Heart right ventricle (tissue), 16 donors: ENCODE results near the gene HOXC13. TPM values are rescaled to one million over a fixed set of nuclear protein-coding genes. Genes with fewer than 3 reads are reported as not detected.

Source experiments
- ATAC-seq, 8 donors: fragments of 200-7000 bp; cut with Tn5 transposase; one replicate each; pipeline ENCODE4 v1.9.1; 2020; ENCODE audit warnings: mild to moderate bottlenecking in 8 of 8, moderate library complexity in 8 of 8, moderate number of reproducible peaks in 1 of 8
- DNase-seq, 2 donors: peaks; one replicate each; pipeline ENCODE4 v3.0.0-alpha.2; 2020
- H3K27ac ChIP-seq, 10 donors: fragments of 200-600 bp; sonication (generic) in 2 of 10; one replicate each; pipeline versions ENCODE4 v1.5.0 to v1.8.0; 2020 to 2022; ENCODE audit warnings: mild to moderate bottlenecking in 3 of 10
- H3K27me3 ChIP-seq, 7 donors: fragments of 200-600 bp; one replicate each; pipeline ENCODE4 v1.8.0; 2021 to 2022; ENCODE audit warnings: mild to moderate bottlenecking in 2 of 7
- H3K36me3 ChIP-seq, 9 donors: fragments of 200-600 bp; sonication (generic) in 1 of 9; one replicate each; pipeline versions ENCODE4 v1.5.0 to v1.8.0; 2020 to 2022; ENCODE audit warnings: mild to moderate bottlenecking in 2 of 9
- H3K4me1 ChIP-seq, 9 donors: fragments of 200-600 bp; sonication (generic) in 1 of 9; one replicate each; pipeline versions ENCODE4 v1.5.0 to v1.8.0; 2020 to 2022; ENCODE audit warnings: mild to moderate bottlenecking in 4 of 9
- H3K4me3 ChIP-seq, 10 donors: fragments of 200-600 bp; sonication (generic) in 2 of 10; one replicate each; pipeline versions ENCODE4 v1.5.0 to v1.8.0; 2020 to 2022; ENCODE audit warnings: mild to moderate bottlenecking in 7 of 10, moderate library complexity in 2 of 10
- H3K9me3 ChIP-seq, 11 donors: fragments of 200-600 bp in 10 of 11; sonication (generic) in 2 of 11; one replicate each; pipeline versions ENCODE4 v1.5.0 to v1.8.0; 2013 to 2022; ENCODE audit warnings: mild to moderate bottlenecking in 2 of 11, control low read depth in 1 of 11, moderate library complexity in 1 of 11
- WGBS, 2 donors: extraction: QIAGEN DNeasy Blood & Tissue Kit; methylation state at CpG; one replicate each; pipeline ENCODE4 v1.1.7; 2013; ENCODE audit warnings: inconsistent platforms in 1 of 2; 5-methylcytosine and 5-hydroxymethylcytosine counted together
- intact Hi-C, 10 donors: fragments of 100-400 bp; cut with DNase I; formaldehyde crosslinking; loops; one replicate each; pipeline versions ENCODE4 v1.11.1 to v1.14.2; 2022
- polyA plus RNA-seq, 2 donors: library from polyadenylated mRNA; stranded (reverse); fragments of 200-250 nt; gene quantifications; one replicate each; pipeline ENCODE4 v1.2.3, GENCODE V29; 2013
- total RNA-seq, 10 donors: library from RNA; stranded (reverse); fragmentation: NEBNext Ultra II Directional in 3 of 10; extraction: Animal tissue kit (Norgen Biotek cat#: 25700) in 3 of 10; gene quantifications; one replicate each; pipeline versions ENCODE4 v1.2.1 to v1.2.4, GENCODE V29; 2021 to 2023
- TF ChIP-seq, protein P1 (sequence below), 9 donors: fragments of 200-600 bp; sonication (generic) in 2 of 9; IDR thresholded peaks; one replicate each; pipeline versions ENCODE4 v1.5.0 to v1.8.0; 2021 to 2022; ENCODE audit warnings: antibody characterized with exemption in 9 of 9, mild to moderate bottlenecking in 5 of 9, moderate library complexity in 1 of 9
- donor health status: Arrhythmogenic right ventricular cardiomyopathy.
- donor health status: ischemic (EF 13 %, LVEDD 7.1; RV severe dilation, severe dysfunction).
- donor health status: healthy with polysubstance abuse.
- donor health status: DM: no; HTN: yes; CAD: no.
- donor health status: DM: no; HTN: no; CAD: no.
- donor health status: ischemic (EF 25% LVEDD 6.9; RV normal size, moderate dysfunction).
- donor health status: ischemic (EF 25% LVEDD 5.7; RV mildly dilated, moderate dysfunction).
- donor health status: healthy.
- donor health status: DM: yes; HTN: yes; CAD: no.
- donor health status: Ischemic cardiomyopathy.
- donor health status: ischemic (EF 35%, LVEDD 5.7; RV mildly dilated, moderate dysfunction).
- donor health status: nonischemic (EF 11% LVEDD 7.7; RV severe dilation, severe dysfunction).
- donor health status: DM: yes; HTN: yes; CAD: no.
- donor health status: PGD.
- donor health status: ischemic (EF 29% LVEDD 5.4; RV normal size, mild dysfunction).
- donor health status: nonischemic (EF 23%, LVEDD 6.1; RV moderate dilation, normal function).

HOXC13 gene
- total and polyA plus RNA-seq, 12 donors, result not detected

DNA sequence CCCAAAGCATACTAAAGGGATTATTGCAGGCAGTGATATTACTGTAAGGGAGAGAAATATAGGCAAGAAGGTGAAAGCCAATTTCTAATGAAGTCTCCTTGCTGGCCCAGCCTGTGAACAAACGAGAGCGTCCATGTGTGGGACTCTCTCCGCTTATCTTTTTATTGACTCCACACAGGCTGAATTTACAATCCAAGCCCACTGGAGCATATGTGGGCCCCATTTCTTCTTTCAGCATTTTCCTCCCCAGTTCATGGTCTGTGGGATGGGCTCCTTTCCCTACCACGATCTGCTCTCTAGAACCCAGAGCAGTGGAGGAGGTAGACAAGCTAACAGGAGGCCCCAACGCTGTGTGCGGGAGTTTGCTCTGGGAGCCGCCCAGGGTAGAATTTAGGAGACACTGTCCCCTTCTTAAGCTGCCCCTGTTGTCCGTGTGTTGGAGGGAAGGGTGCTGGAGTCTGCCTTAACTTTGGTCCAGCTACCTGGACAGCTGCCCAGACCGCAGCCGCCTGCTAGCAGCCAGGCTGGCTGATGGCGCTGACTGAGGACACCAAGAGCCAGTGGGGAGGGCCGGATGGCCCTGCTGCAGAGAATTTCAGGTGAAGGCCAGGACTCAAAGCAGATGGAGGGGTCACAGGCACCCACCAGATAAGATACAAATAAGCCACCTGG is 31.1 kb downstream of the HOXC13 start:
- no peak for ATAC-seq
- H3K27me3 ChIP-seq, result peaks cover 69 to 100% (median 100%) of the 10 kb centered on the region in 7 donors
- 12 to 17% methylated on average over 12 of the region's 12 CpGs for WGBS, 2 donors

DNA sequence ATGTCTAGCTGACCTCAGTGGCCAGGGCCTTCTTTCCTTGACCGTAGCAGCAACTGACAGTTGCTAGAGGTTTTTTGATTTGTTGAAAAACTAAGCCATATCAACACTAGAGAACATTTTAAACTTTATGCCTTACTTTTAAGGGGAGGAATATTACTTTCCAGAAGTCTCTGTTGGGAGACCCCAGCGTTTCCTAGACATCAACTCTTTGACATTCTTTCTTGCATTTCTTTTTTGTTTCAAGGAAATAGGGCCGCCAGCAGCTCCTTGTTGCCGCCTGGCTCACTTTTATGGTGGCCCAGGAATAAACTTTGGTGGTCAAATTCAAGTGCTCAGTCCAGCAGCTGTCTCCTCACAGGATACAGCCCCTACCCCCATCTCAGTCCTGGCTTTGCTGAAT is 31.8 kb downstream of the HOXC13 start:
- H3K4me1 ChIP-seq, result peaks cover 2 to 39% (median 16%) of the 10 kb centered on the region in 9 donors
- H3K27ac ChIP-seq, result no peak overlapping the region
- H3K27me3 ChIP-seq, result peaks cover 70 to 100% (median 100%) of the 10 kb centered on the region in 7 donors
- no peak for DNase-seq
- intact Hi-C loops, result no loop called here
- TF ChIP-seq, protein P1, sequence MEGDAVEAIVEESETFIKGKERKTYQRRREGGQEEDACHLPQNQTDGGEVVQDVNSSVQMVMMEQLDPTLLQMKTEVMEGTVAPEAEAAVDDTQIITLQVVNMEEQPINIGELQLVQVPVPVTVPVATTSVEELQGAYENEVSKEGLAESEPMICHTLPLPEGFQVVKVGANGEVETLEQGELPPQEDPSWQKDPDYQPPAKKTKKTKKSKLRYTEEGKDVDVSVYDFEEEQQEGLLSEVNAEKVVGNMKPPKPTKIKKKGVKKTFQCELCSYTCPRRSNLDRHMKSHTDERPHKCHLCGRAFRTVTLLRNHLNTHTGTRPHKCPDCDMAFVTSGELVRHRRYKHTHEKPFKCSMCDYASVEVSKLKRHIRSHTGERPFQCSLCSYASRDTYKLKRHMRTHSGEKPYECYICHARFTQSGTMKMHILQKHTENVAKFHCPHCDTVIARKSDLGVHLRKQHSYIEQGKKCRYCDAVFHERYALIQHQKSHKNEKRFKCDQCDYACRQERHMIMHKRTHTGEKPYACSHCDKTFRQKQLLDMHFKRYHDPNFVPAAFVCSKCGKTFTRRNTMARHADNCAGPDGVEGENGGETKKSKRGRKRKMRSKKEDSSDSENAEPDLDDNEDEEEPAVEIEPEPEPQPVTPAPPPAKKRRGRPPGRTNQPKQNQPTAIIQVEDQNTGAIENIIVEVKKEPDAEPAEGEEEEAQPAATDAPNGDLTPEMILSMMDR (IDR thresholded peaks at IDR 0.05), result no peak
- no peak for ATAC-seq
- no peaks in the 10 kb centered on the region for H3K9me3 ChIP-seq
- H3K36me3 ChIP-seq, result no peaks in the 10 kb centered on the region
- 15 to 25% methylated on average over 4 of the region's 4 CpGs for WGBS, 2 donors
- no peak overlapping the region for H3K4me3 ChIP-seq

More for the DNA sequence above, 31.1 kb downstream of the HOXC13 start:
- intact Hi-C loops, result no loop called here
- no peak for DNase-seq
- H3K36me3 ChIP-seq, result no peaks in the 10 kb centered on the region
- H3K27ac ChIP-seq, result no peak overlapping the region
- H3K4me3 ChIP-seq, result no peak overlapping the region
- H3K4me1 ChIP-seq, result peaks cover 0 to 31% (median 9%) of the 10 kb centered on the region in 9 donors
- TF ChIP-seq, protein P1 (IDR thresholded peaks at IDR 0.05), result no peak
- H3K9me3 ChIP-seq, result no peaks in the 10 kb centered on the region

DNA sequence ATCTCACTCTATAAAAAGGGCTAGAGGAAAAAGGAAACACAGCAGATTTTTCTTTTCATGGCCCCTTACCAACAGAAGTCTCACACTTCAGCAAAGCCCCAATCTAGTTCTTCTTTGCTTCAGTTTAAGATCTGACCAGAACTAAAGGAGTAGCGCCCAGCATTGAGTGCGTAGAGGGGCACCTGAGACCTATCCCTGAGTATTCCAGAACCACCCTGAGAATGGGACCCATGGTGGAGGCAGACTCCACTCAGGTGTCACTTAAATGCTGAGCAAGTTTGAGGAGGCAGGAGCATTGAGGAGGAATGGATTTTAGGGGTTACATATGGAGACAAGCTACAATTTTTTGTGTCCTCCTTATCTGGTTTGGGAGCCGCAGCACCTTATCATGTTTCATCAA is 32.5 kb downstream of the HOXC13 start:
- intact Hi-C loops, result no loop called here
- TF ChIP-seq, protein P1 (IDR thresholded peaks at IDR 0.05), result no peak
- H3K27me3 ChIP-seq, result peaks cover 72 to 100% (median 100%) of the 10 kb centered on the region in 7 donors

DNA sequence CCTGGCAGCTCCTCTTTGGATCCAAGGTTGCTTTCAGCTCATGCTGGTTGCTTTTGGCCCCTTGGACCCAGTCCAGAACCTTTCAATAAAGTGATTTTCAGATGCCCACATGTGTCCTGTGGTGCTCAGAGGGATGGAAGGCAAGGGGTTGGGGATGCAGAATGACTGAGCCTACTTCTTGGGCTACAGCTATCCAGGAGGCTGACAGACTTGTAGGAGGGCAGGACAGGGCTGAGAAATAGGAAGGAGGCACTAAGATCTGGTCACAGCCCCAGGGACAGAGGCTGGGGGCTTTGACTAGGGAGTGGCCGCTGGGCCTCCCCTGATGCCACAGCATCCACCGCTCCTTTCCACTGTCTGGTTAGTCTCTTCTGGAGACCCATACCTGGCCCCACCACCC is 33.1 kb downstream of the HOXC13 start:
- Histone ChIP-seq H3K27ac (no peak overlapping the region), H3K4me1 (peaks cover 2 to 29% (median 16%) of the 10 kb centered on the region in 9 donors), H3K36me3 (no peaks in the 10 kb centered on the region), H3K9me3 (no peaks in the 10 kb centered on the region), H3K4me3 (no peak overlapping the region), H3K27me3 (peaks cover 74 to 100% (median 100%) of the 10 kb centered on the region in 7 donors)
- intact Hi-C loops, result no loop called here
- 22 to 36% methylated on average over 2 of the region's 2 CpGs for WGBS, 2 donors
- TF ChIP-seq, protein P1 (IDR thresholded peaks at IDR 0.05), result no peak
- no peak for ATAC-seq
- no peak for DNase-seq

More for the DNA sequence above, 32.5 kb downstream of the HOXC13 start:
- no peak overlapping the region for H3K4me3 ChIP-seq
- peaks cover 2 to 35% (median 16%) of the 10 kb centered on the region in 9 donors for H3K4me1 ChIP-seq
- no peaks in the 10 kb centered on the region for H3K9me3 ChIP-seq
- ATAC-seq (no peak), DNase-seq (no peak)
- no peak overlapping the region for H3K27ac ChIP-seq
- no peaks in the 10 kb centered on the region for H3K36me3 ChIP-seq
- 53 to 68% methylated on average over 3 of the region's 3 CpGs for WGBS, 2 donors
